Muscle layer of duodenum (tissue), 2 donors: ENCODE data around the gene HOXB5.

Experiments
- H3K27ac ChIP-seq: one replicate; pipeline ENCODE4 v1.7.0; 2013; ENCODE audit warnings: mild to moderate bottlenecking, low read length
- H3K27me3 ChIP-seq: one replicate; pipeline ENCODE4 v1.7.0; 2013; ENCODE audit warnings: low read depth, mild to moderate bottlenecking, control low read depth, low read length
- H3K36me3 ChIP-seq, 2 donors: one replicate each; pipeline ENCODE4 v1.7.0; 2013; ENCODE audit warnings: low read length in 2 of 2, control low read depth in 1 of 2, mild to moderate bottlenecking in 1 of 2; ENCODE audit not compliant: insufficient read depth in 2 of 2, control insufficient read depth in 1 of 2
- H3K4me1 ChIP-seq, 2 donors: one replicate each; pipeline ENCODE4 v1.7.0; 2013; ENCODE audit warnings: low read length in 2 of 2, mild to moderate bottlenecking in 2 of 2, control low read depth in 1 of 2, moderate library complexity in 1 of 2; ENCODE audit not compliant: insufficient read depth in 2 of 2, control insufficient read depth in 1 of 2
- H3K4me3 ChIP-seq, 2 donors: one replicate each; pipeline ENCODE4 v1.7.0; 2013; ENCODE audit warnings: low read length in 2 of 2, low read depth in 1 of 2, mild to moderate bottlenecking in 1 of 2
- H3K9me3 ChIP-seq, 2 donors: one replicate each; pipeline ENCODE4 v1.7.0; 2013; ENCODE audit warnings: low read length in 2 of 2, control low read depth in 1 of 2, mild to moderate bottlenecking in 1 of 2; ENCODE audit not compliant: control insufficient read depth in 1 of 2
- donor health status: healthy.

Gene HOXB5

DNA sequence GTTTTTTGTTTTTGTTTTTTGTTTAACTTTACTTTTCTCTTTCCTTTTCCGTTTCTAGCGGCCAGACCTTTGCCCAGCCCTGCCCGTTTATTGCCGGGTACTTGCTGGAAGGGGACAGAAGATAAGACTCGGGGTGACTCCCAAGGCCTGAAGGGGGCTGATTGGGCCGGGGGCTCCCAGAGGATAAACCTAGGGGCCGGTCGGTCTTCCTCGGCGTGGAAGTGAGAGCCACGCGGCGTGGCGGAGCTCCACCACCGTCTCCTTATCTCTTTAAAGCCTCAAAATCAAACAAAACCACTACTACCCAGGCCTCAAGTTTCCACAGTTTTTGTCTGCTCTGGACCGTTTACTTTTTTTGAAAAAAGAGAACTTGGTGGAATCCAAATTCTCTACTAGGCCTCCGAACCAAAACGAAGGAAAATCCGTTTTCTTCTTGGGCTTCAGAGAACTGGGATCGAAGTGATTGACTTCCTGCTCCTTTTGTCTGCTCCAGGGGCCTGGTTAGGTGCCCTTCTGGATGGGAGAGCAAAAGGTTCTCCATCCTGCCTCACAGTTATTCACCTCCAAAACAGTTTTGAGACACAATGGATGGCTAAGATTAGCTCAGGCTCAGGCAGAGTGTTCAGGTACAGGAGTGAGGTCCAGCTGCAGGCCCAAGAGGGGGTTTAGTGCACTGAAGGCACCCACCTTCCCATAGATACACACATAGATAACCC, 41.1 kb upstream of the HOXB5 start:
- Histone ChIP-seq H3K27me3 (peaks cover 97% of the 10 kb centered on the region), H3K4me3 (no peak overlapping the region), H3K27ac (no peak overlapping the region), H3K9me3 (no peaks in the 10 kb centered on the region), H3K36me3 (no peaks in the 10 kb centered on the region), H3K4me1 (no peaks in the 10 kb centered on the region)

DNA sequence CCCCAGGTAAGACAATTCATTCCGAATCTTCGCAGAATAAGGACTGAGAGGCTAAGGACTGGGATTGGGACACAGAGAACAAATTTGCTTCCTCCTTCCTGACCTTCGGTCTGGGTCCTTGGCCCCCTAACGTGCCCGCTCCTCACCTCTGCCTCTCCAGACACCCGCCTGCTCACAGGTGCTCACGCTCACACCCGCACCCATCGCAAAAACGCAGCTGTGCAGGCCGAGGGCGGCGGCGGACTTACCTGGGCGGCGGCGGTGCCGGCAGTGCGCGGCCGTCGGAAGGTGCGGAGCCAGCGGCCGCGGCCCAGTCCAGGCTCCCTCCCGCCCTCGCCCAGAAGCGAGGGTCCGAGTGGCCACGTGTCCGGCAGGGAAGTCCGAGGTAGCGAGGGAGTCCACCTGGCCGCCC, 39.7 kb upstream of the HOXB5 start:
- no peaks in the 10 kb centered on the region for H3K4me1 ChIP-seq
- no peaks in the 10 kb centered on the region for H3K9me3 ChIP-seq
- H3K36me3 ChIP-seq, result no peaks in the 10 kb centered on the region
- peaks cover 98% of the 10 kb centered on the region for H3K27me3 ChIP-seq
- no peak overlapping the region for H3K4me3 ChIP-seq
- no peak overlapping the region for H3K27ac ChIP-seq

DNA sequence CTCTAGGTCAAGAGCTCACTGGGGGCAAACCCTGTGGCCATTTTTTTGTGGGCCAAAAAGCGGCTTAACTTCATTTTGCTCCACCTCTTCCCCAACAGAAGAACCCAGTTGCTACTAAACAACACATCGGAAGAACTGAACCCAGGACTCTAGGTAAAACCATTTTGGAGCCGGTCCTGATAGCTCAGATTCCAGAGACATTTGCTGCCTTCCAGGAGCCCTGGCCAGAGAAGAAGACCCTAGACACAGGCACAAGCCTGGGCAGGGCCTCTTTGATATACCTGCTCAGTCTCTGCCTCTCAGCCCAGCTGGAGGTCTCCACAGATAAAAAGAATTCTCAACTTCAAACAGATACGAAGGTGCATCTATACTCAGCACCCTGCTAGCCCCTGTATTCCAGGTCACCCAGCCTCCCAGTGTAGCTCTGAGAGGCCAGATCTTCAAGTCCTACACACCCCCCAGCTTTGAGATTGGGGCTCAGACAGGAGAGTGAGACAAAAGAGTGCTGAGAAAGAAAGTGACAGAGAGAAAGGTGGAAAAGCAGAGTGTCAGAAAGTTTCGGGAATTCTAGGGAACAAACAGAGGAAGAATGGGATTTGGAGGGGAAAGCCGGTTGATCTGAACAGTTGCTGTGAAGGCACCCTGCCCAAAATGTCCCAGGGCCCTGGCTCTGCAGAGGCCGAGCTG, 39.1 kb upstream of the HOXB5 start:
- Histone ChIP-seq H3K9me3 (no peaks in the 10 kb centered on the region), H3K4me1 (no peaks in the 10 kb centered on the region), H3K27me3 (peaks cover 98% of the 10 kb centered on the region), H3K4me3 (no peak overlapping the region), H3K36me3 (no peaks in the 10 kb centered on the region), H3K27ac (no peak overlapping the region)

DNA sequence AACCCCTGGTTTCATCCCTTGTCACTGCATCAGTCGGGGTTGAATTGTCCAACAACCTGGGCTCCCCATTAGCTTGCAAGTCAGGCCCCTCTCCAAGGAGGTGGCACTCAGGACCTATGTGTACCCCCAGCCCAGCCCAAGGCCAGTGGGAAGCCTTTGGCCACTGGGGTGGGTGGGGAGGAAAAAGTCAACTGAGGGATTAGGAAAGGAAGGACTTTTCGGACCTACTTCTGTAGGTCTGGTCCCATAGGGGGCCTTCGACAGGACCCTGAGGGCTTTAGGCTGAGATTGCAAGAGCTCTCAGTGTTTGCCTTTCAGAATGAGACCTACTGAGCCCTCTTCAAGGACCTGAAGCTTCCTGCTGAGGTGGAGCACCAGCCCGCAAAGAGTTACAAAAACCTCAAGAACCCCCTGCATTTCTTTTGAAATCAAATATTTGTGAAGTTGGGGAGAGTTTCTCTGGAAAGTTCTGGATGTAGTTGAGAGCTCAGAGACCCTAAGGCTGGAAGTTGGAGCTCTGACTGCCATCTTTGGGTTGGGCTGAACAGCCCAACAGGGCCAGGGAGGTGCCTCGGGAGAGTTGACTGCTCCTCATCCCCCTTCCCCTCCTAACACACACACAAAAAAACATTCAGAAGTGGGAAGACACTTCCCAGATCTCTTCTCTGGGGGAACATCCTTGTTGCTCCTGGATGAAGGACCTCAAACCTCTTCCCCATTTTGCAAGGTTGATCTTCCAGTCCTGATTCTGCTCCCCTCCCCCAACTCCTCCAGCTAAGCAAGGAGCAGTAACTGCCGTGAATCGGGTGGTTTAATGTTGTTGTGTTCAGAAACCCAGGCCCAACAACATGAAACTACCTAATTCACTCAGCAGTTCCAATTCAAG, 38.4 kb upstream of the HOXB5 start:
- Histone ChIP-seq H3K4me1 (peaks cover 0 to under 1% of the 10 kb centered on the region in 2 donors), H3K9me3 (no peaks in the 10 kb centered on the region), H3K27ac (no peak overlapping the region), H3K27me3 (peaks cover 98% of the 10 kb centered on the region), H3K36me3 (no peaks in the 10 kb centered on the region), H3K4me3 (no peak overlapping the region)

- peaks cover 98% of the 10 kb centered on the region for H3K27me3 ChIP-seq
- no peak overlapping the region for H3K27ac ChIP-seq
Observed at GRCh38 chr17:48630925-48631692, 37.5 kb upstream of the HOXB5 start.

GRCh38 chr17:48630009-48630924, 36.7 kb upstream of the HOXB5 start:
- Histone ChIP-seq H3K4me3 (no peak overlapping the region), H3K27ac (no peak overlapping the region), H3K27me3 (peaks cover 97% of the 10 kb centered on the region), H3K4me1 (peaks cover 0 to 15% of the 10 kb centered on the region in 2 donors), H3K9me3 (no peaks in the 10 kb centered on the region), H3K36me3 (no peaks in the 10 kb centered on the region)

More at GRCh38 chr17:48630925-48631692, 37.5 kb upstream of the HOXB5 start:
- H3K36me3 ChIP-seq, result no peaks in the 10 kb centered on the region
- H3K4me3 ChIP-seq, result no peak overlapping the region
- H3K9me3 ChIP-seq, result no peaks in the 10 kb centered on the region
- H3K4me1 ChIP-seq, result peaks cover 0 to 7% of the 10 kb centered on the region in 2 donors

- H3K36me3 ChIP-seq, result no peaks in the 10 kb centered on the region
Observed at GRCh38 chr17:48629411-48629759, 35.8 kb upstream of the HOXB5 start.

GRCh38 chr17:48628649-48629410, 35.3 kb upstream of the HOXB5 start:
- Histone ChIP-seq H3K4me3 (no peak overlapping the region), H3K4me1 (peaks cover 0 to 23% of the 10 kb centered on the region in 2 donors), H3K9me3 (no peaks in the 10 kb centered on the region), H3K27me3 (peaks cover 97% of the 10 kb centered on the region), H3K36me3 (no peaks in the 10 kb centered on the region), H3K27ac (no peak overlapping the region)

More at GRCh38 chr17:48629411-48629759, 35.8 kb upstream of the HOXB5 start:
- no peak overlapping the region for H3K27ac ChIP-seq
- H3K9me3 ChIP-seq, result no peaks in the 10 kb centered on the region
- no peak overlapping the region for H3K4me3 ChIP-seq
- H3K27me3 ChIP-seq, result peaks cover 97% of the 10 kb centered on the region
- peaks cover 0 to 23% of the 10 kb centered on the region in 2 donors for H3K4me1 ChIP-seq

- H3K4me1 ChIP-seq, result peaks cover 0 to 23% of the 10 kb centered on the region in 2 donors
- H3K27me3 ChIP-seq, result peaks cover 97% of the 10 kb centered on the region
- H3K36me3 ChIP-seq, result no peaks in the 10 kb centered on the region
- H3K4me3 ChIP-seq, result no peak overlapping the region
- H3K9me3 ChIP-seq, result no peaks in the 10 kb centered on the region
- H3K27ac ChIP-seq, result no peak overlapping the region
Observed at GRCh38 chr17:48627623-48628521, 34.3 kb upstream of the HOXB5 start.
